KMS-11 (cell line): Measurements from ENCODE around the gene PYDC1.

Experiments used
- H2AFZ ChIP-seq: fragments of 200-600 bp; sonication (generic); 2 replicates; pipeline ENCODE4 v1.6.1; 2016; ENCODE audit warnings: antibody characterized with exemption, mixed run types, low read depth
- H3K27ac ChIP-seq: fragments of 200-600 bp; sonication (generic); 2 replicates; pipeline ENCODE4 v1.6.1; 2016; ENCODE audit warnings: mild to moderate bottlenecking, mixed run types
- H3K27me3 ChIP-seq: fragments of 200-600 bp; sonication (generic); 2 replicates; pipeline ENCODE4 v1.6.1; 2017; ENCODE audit warnings: mild to moderate bottlenecking, low read depth, mixed run types, moderate library complexity; ENCODE audit not compliant: insufficient read depth
- H3K36me3 ChIP-seq: fragments of 200-600 bp; sonication (generic); 2 replicates; pipeline ENCODE4 v1.6.1; 2017; ENCODE audit warnings: mild to moderate bottlenecking, mixed run types; ENCODE audit not compliant: insufficient read depth
- H3K4me1 ChIP-seq: fragments of 200-600 bp; sonication (generic); 2 replicates; pipeline ENCODE4 v1.6.1; 2016; ENCODE audit warnings: mild to moderate bottlenecking, low read depth, mixed run types; ENCODE audit not compliant: poor library complexity, severe bottlenecking
- H3K4me2 ChIP-seq: fragments of 200-600 bp; sonication (generic); 2 replicates; pipeline ENCODE4 v1.7.0; 2016; ENCODE audit warnings: mild to moderate bottlenecking, mixed run types
- H3K4me3 ChIP-seq: fragments of 200-600 bp; sonication (generic); IDR thresholded peaks from 2 replicates; pipeline ENCODE4 v1.6.1; 2017; ENCODE audit warnings: low read depth, low read length, mixed read lengths; ENCODE audit not compliant: insufficient read depth
- H3K79me2 ChIP-seq: fragments of 200-600 bp; sonication (generic); 2 replicates; pipeline ENCODE4 v1.6.1; 2016; ENCODE audit warnings: low read depth, mixed run types; ENCODE audit not compliant: insufficient read depth
- H3K9ac ChIP-seq: fragments of 200-600 bp; sonication (generic); 2 replicates; pipeline ENCODE4 v1.6.1; 2016; ENCODE audit warnings: mild to moderate bottlenecking, mixed run types
- H4K20me1 ChIP-seq: fragments of 200-600 bp; sonication (generic); 2 replicates; pipeline ENCODE4 v1.6.1; 2016; ENCODE audit warnings: mild to moderate bottlenecking, mixed run types; ENCODE audit not compliant: insufficient read depth
- TF ChIP-seq, protein P1 (sequence below): fragments of 200-600 bp; sonication (generic); conservative IDR thresholded peaks from 2 replicates; pipeline ENCODE4 v1.6.1; 2017; ENCODE audit warnings: low read depth, mild to moderate bottlenecking, antibody characterized with exemption, low read length, moderate library complexity, mixed read lengths

The PYDC1 gene

DNA sequence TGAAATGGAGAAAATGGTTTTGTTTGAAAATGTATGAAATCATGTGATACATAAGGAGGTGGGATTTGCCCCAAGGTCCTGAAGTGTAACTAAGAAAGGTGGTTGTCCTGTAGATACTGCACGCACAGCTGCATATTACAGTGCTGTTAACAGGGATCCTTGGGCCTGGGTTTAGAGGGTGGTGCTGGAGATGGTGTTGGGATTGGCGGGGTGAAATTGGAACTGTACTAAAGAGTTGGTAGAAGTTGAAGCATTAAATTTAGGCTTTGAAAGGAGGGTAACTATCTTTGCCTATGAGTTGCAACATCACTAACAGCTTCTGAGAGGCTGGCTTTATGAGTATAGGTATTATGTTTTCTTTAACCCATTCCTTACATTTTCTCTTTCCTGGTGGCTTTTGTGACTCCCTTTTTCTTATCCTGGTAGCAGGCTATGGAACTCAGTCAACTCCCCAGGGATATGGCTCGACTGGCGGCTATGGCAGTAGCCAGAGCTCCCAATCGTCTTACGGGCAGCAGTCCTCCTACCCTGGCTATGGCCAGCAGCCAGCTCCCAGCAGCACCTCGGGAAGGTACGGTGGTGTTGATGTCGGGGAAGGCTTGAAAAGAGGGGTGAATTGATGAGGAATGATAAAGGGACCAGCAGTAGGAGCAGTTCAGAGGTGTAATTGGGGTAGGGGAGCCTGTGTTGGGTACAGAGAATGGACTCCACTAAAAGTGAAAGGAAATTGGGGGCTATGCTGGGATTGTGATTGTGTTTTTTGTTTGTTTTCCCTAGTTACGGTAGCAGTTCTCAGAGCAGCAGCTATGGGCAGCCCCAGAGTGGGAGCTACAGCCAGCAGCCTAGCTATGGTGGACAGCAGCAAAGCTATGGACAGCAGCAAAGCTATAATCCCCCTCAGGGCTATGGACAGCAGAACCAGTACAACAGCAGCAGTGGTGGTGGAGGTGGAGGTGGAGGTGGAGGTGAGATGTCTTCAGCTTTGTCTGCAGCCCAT, 33.2 kb downstream of the PYDC1 start:
- Histone ChIP-seq H2AFZ (no peak overlapping the region), H3K4me3 (no peak overlapping the region), H3K79me2 (peaks cover 88% of the 10 kb centered on the region), H3K27ac (no peak overlapping the region), H3K4me1 (peaks cover 69% of the 10 kb centered on the region), H3K9ac (no peak overlapping the region), H3K27me3 (no peaks in the 10 kb centered on the region), H4K20me1 (peaks cover 53% of the 10 kb centered on the region), H3K36me3 (peaks cover 68% of the 10 kb centered on the region), H3K4me2 (peak overlapping the region; percentile 98; the same call in 1 of the 2 replicates)
- TF ChIP-seq, protein P1, sequence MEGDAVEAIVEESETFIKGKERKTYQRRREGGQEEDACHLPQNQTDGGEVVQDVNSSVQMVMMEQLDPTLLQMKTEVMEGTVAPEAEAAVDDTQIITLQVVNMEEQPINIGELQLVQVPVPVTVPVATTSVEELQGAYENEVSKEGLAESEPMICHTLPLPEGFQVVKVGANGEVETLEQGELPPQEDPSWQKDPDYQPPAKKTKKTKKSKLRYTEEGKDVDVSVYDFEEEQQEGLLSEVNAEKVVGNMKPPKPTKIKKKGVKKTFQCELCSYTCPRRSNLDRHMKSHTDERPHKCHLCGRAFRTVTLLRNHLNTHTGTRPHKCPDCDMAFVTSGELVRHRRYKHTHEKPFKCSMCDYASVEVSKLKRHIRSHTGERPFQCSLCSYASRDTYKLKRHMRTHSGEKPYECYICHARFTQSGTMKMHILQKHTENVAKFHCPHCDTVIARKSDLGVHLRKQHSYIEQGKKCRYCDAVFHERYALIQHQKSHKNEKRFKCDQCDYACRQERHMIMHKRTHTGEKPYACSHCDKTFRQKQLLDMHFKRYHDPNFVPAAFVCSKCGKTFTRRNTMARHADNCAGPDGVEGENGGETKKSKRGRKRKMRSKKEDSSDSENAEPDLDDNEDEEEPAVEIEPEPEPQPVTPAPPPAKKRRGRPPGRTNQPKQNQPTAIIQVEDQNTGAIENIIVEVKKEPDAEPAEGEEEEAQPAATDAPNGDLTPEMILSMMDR: no peak

DNA sequence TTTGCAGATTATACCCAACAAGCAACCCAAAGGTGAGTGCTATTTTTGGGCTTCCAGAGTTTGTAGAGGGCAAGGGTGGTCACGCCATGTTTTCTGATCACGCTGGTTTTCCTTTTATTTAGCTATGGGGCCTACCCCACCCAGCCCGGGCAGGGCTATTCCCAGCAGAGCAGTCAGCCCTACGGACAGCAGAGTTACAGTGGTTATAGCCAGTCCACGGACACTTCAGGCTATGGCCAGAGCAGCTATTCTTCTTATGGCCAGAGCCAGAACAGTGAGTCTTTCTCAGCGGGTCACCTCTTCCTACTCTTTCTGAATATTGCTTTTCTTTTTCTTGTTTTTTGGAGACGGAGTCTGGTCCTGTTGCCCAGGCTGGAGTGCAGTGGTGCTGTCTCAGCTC, 34.5 kb downstream of the PYDC1 start:
- H2AFZ ChIP-seq: no peak overlapping the region
- H4K20me1 ChIP-seq: peaks cover 49% of the 10 kb centered on the region

DNA sequence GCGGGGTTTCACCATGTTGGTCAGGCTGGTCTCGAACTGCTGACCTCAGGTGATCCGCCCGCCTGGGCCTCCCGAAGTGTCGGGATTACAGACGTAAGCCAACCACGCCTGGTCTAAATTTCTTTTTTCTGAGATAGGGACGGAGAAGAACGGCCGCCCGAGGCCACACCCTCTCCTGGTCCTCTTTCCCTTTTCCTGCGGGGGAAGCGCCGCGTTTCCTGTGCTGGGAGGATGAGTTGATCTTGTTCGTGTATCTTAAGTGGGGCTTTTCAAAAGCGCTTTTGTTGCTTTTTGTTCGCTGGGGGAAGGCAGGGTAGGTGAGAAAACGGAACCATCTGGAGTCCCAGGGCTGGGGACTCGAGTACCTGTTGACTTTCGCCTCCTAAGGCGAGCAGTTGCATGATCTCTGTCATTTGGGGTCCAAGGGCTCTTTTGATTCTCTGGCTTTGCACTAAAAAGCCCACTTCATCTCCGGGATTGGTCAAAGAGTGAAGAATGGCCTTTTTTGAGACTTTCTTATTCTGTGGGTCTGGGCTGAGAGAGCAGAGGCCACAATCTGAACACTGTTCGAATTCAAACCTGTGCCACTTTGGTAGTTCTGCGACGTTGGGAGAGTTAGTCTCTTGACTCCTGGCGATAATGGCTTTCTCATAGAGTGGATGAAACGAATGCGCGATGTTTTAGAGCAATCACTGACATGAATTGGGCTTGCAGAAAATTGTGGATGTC, 35.7 kb downstream of the PYDC1 start:
- peaks cover 41% of the 10 kb centered on the region for H4K20me1 ChIP-seq
- no peak overlapping the region for H3K4me3 ChIP-seq
- peaks cover 63% of the 10 kb centered on the region for H3K79me2 ChIP-seq
- H3K4me2 ChIP-seq: peak overlapping the region; percentile 98
- H3K9ac ChIP-seq: peak overlapping the region; percentile 99
- no peaks in the 10 kb centered on the region for H3K27me3 ChIP-seq
- TF ChIP-seq, protein P1: no peak
- H3K4me1 ChIP-seq: peaks cover 77% of the 10 kb centered on the region
- peaks cover 44% of the 10 kb centered on the region; the same call in 1 of the 2 replicates for H3K36me3 ChIP-seq
- H3K27ac ChIP-seq: peak overlapping the region; percentile 95
- no peak overlapping the region for H2AFZ ChIP-seq

More for the DNA sequence above, 34.5 kb downstream of the PYDC1 start:
- Histone ChIP-seq H3K27ac (no peak overlapping the region), H3K27me3 (no peaks in the 10 kb centered on the region), H3K9ac (no peak overlapping the region; the same call in 1 of the 2 replicates), H3K4me2 (peak overlapping the region; percentile 98), H3K4me3 (no peak overlapping the region), H3K4me1 (peaks cover 70% of the 10 kb centered on the region), H3K36me3 (peaks cover 56% of the 10 kb centered on the region; the same call in 1 of the 2 replicates), H3K79me2 (peaks cover 74% of the 10 kb centered on the region)
- TF ChIP-seq, protein P1: no peak

DNA sequence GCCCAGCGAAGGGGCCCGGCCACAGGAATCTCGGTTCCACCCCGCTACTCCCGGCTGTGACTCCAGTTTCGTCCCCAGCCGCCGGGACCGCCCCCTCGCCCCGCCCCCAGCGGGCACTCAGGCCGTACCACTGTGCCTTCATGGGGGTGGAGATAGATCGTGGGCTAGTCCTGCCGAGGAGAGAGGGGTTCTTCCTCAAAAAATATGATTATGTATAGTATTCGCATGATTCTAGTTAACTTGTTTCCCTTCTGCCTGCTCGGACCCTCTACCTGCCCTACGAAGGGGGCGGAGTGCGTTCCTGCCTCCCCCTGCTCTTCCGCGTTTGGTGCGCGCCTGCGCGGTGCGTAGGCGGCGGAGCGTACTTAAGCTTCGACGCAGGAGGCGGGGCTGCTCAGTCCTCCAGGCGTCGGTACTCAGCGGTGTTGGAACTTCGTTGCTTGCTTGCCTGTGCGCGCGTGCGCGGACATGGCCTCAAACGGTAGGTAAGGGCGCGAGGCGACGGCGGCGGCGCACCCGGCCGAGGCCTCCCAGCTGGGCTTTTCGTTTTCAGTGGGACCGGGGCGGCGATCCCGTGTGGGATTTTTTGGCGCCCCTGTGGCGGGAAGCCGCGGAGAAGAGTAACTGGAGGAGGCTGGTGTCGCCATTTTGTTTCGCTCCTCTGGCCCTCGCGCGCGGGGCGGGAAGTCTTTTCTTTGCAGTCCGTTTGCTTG, 37.0 kb downstream of the PYDC1 start, which contains the start of gene FUS:
FUS (plus strand) TSS at position 393 of the 713 bp plus-strand sequence; CDS start at position 469, 76 bp downstream.
- Histone ChIP-seq H3K79me2 (peaks cover 49% of the 10 kb centered on the region), H3K9ac (peak within 1 kb of the TSS; percentile 99), H3K36me3 (peaks cover 31% of the 10 kb centered on the region; the same call in 1 of the 2 replicates), H3K4me2 (peak within 1 kb of the TSS; percentile 98), H2AFZ (peak within 1 kb of the TSS; percentile 64), H4K20me1 (peaks cover 35% of the 10 kb centered on the region), H3K27ac (peak within 1 kb of the TSS; percentile 95), H3K4me1 (peaks cover 65% of the 10 kb centered on the region), H3K4me3 (no peak within 1 kb of the TSS), H3K27me3 (no peaks in the 10 kb centered on the region)
- TF ChIP-seq, protein P1: no peak
